ENCODE data around the gene N4BP2. TPM values are rescaled to one million over a fixed set of nuclear protein-coding genes. Genes with fewer than 3 reads are reported as not detected.

Gene N4BP2
- total and polyA plus RNA-seq, 2 donors from 2014 or later = 0.71 to 10.5 TPM

DNA sequence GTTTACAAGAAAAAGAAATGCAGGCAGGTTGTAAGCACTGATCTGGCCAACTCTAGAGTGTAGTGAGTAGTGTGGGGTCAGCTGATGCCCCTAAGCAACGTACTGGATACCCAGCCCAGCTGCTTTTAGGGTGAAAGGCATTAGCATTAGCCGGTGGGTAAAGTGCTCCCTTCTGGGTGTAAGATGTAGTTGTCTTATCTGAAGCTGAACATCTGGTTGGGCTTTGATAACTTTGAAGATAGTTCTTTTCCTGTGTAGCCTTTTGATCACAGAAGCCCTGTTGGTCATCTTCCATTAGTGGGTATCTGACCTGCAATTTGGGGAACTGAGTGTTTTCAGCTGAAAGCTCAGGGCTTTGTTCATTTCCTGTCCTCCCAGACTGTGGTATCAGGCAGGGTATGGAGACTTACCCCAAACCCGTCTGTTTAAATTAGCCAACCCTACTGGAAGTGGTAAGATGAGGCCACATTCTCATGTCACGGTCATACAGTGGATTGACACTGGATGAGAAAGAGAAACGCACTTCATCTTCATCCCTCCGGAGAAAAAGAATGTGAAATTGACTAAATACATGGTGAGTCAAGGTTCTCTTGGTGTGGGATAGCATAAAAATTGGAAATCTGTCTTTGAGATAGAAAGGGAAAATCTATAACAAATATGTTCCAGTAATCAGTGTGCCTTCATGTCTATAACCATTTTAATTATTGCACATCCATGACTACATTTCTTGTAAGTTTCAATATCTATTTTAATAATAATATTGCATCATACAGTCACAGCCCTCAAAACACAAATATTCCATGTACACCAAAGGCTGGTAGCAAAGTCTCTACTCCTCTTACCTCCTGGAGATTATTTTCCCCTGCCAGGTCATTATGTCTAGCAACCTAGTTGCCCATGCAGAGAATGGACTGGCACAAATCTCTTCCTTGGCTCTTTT is 148.9 kb downstream of the N4BP2 start:
- intact Hi-C loops (cut with DNase I) = no loop called here
- Histone ChIP-seq H3K9ac (ENCODE audit: low read length in 3 of 3) (no peak overlapping the region), H3K36me3 (ENCODE audit: control insufficient read depth in 2 of 3, insufficient read depth in 3 of 3, low read length in 3 of 3) (no peaks in the 10 kb centered on the region), H3K9me3 (ENCODE audit: control insufficient read depth in 2 of 3, insufficient read depth in 1 of 3, low read length in 3 of 3) (no peaks in the 10 kb centered on the region), H3K27ac (ENCODE audit: low read depth in 2 of 2, low read length in 2 of 2) (no peak overlapping the region), H3K4me3 (ENCODE audit: low read length in 3 of 3) (no peak overlapping the region), H3K4me1 (ENCODE audit: control insufficient read depth in 2 of 3, insufficient read depth in 2 of 3, low read depth in 1 of 3, low read length in 3 of 3) (no peaks in the 10 kb centered on the region), H3K27me3 (ENCODE audit: control insufficient read depth, insufficient read depth, low read length) (no peaks in the 10 kb centered on the region)
- FAIRE-seq (no peak), DNase-seq (no peak)
- TF ChIP-seq, protein P1, sequence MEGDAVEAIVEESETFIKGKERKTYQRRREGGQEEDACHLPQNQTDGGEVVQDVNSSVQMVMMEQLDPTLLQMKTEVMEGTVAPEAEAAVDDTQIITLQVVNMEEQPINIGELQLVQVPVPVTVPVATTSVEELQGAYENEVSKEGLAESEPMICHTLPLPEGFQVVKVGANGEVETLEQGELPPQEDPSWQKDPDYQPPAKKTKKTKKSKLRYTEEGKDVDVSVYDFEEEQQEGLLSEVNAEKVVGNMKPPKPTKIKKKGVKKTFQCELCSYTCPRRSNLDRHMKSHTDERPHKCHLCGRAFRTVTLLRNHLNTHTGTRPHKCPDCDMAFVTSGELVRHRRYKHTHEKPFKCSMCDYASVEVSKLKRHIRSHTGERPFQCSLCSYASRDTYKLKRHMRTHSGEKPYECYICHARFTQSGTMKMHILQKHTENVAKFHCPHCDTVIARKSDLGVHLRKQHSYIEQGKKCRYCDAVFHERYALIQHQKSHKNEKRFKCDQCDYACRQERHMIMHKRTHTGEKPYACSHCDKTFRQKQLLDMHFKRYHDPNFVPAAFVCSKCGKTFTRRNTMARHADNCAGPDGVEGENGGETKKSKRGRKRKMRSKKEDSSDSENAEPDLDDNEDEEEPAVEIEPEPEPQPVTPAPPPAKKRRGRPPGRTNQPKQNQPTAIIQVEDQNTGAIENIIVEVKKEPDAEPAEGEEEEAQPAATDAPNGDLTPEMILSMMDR (IDR thresholded peaks at IDR 0.05; ENCODE audit: borderline replicate concordance, extremely low read depth, insufficient read depth) = no peak

DNA sequence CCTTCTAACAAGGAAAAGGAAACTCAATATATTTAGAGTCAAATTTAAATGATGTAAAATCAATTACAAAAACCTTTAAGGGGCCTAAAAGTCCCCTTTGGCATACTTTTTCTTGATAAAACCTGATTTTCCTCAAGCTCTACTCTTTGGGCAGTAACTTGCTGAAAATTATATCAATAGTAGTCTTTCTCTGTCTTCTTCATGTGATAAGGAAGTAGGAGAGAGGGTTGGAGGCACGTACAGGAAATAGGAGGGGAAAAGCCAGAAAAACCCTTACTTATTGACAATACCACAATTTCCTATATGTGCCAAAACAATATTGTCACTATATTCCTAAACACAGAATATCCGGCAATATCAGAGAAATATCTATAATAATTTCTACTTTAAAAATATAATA is 149.8 kb downstream of the N4BP2 start:
- H3K36me3 ChIP-seq (ENCODE audit: control insufficient read depth in 2 of 3, insufficient read depth in 3 of 3, low read length in 3 of 3) = no peaks in the 10 kb centered on the region
- no peaks in the 10 kb centered on the region for H3K4me1 ChIP-seq (ENCODE audit: control insufficient read depth in 2 of 3, insufficient read depth in 2 of 3, low read depth in 1 of 3, low read length in 3 of 3)
- H3K9ac ChIP-seq (ENCODE audit: low read length in 3 of 3) = no peak overlapping the region
- FAIRE-seq (no peak), DNase-seq (no peak)
- H3K4me3 ChIP-seq (ENCODE audit: low read length in 3 of 3) = no peak overlapping the region
- no peak overlapping the region for H3K27ac ChIP-seq (ENCODE audit: low read depth in 2 of 2, low read length in 2 of 2)
- no peaks in the 10 kb centered on the region for H3K9me3 ChIP-seq (ENCODE audit: control insufficient read depth in 2 of 3, insufficient read depth in 1 of 3, low read length in 3 of 3)
- intact Hi-C loops (cut with DNase I) = no loop called here
- TF ChIP-seq, protein P1 (IDR thresholded peaks at IDR 0.05; ENCODE audit: borderline replicate concordance, extremely low read depth, insufficient read depth) = no peak
- H3K27me3 ChIP-seq (ENCODE audit: control insufficient read depth, insufficient read depth, low read length) = no peaks in the 10 kb centered on the region

Other genes with a start within 250 kb of the N4BP2 start
- gene PDS5A, start 78.9 kb upstream of the N4BP2 start, total RNA-seq = 59.8 TPM
- 13.1 TPM for gene PDS5A, start 78.9 kb upstream of the N4BP2 start, polyA plus RNA-seq (ENCODE audit: insufficient read depth, low read depth, low replicate concordance)
- 14.1 TPM for gene RHOH, start 140.2 kb downstream of the N4BP2 start, total RNA-seq
- 0.17 TPM for gene RHOH, start 140.2 kb downstream of the N4BP2 start, polyA plus RNA-seq (ENCODE audit: insufficient read depth, low read depth, low replicate concordance)